ENCODE data around the gene SLC17A6. TPM values are rescaled to one million over a fixed set of nuclear protein-coding genes. Genes with fewer than 3 reads are reported as not detected.
A peak's percentile ranks its signal among the peaks of the same experiment; 100 is the strongest.

The SLC17A6 gene
- total RNA-seq, 1 experiment from 2014 or later, result 0.24 TPM

DNA sequence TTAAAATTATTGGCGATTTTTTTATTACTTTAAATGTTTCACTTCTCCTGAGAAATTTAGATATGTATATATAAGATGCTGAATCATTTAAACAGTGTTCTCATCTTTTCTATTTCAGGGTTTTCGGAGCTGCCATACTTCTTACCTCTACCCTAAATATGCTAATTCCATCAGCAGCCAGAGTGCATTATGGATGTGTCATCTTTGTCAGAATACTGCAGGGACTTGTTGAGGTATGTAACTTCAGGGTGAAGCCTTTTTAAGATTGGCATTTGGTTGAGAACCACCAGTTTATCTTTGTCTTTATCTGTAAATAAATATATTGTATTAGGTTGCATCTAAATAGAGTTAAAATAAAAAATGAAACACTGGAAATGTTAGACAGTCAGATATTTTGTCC, 21.1 kb downstream of the SLC17A6 start:
- CTCF ChIA-PET, result no interaction called here
- ATAC-seq (no peak), DNase-seq (ENCODE audit: low spot score) (no peak)
- Mint-ChIP-seq H3K27me3 (ENCODE audit: low read depth) (no peaks in the 10 kb centered on the region), H3K4me1 (peaks cover 4% of the 10 kb centered on the region), H3K4me3 (no peak overlapping the region), H3K27ac (no peak overlapping the region), H3K36me3 (no peaks in the 10 kb centered on the region), H3K9me3 (no peaks in the 10 kb centered on the region)
- POLR2A ChIA-PET, result no interaction called here
- TF ChIP-seq NFE2L1 (CRISPR knock-in tag; IDR thresholded peaks at IDR 0.05) (no peak), ETV6 (CRISPR knock-in tag; IDR thresholded peaks at IDR 0.05) (no peak), CREB1 (CRISPR knock-in tag; IDR thresholded peaks at IDR 0.05) (no peak)

- CTCF ChIA-PET, result interaction anchor here (1.2 to 1.3 kb wide), 4 partner anchors 25 to 416 kb away, joined by 3 to 6 read pairs (median 4); no protein-coding TSS in a partner anchor
- Mint-ChIP-seq H3K27ac (peak overlapping the region; percentile 89), H3K27me3 (ENCODE audit: low read depth) (no peaks in the 10 kb centered on the region)
Observed at GRCh38 chr11:22371160-22371559, 33.0 kb downstream of the SLC17A6 start.

DNA sequence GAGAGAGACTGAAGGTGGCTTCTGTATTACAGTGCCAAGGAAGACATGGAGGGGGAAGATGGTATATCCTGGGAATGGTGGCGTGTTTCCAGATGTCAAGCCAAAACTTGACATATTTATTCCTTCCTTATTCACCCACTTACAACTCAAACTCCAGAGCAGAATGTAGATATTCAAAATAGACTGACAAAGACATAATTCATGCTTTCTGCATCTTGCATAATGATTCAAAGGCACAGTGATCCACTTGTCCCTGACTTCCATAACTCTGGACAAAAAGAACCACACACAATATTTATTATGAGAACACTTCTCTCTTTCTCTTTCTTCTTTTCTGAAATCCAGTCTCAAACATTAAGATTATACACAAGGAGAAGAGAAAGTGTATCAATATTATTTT, 48.9 kb downstream of the SLC17A6 start:
- H3K4me1 Mint-ChIP-seq, result 0 out of 2 replicates have a peak, but pooled peaks cover 2% of the 10 kb centered on the region
- ATAC-seq (no peak), DNase-seq (ENCODE audit: low spot score) (no peak)
- POLR2A ChIA-PET, result no interaction called here
- TF ChIP-seq FOXP4 (CRISPR knock-in tag; IDR thresholded peaks at IDR 0.05) (no peak), IRF2 (CRISPR knock-in tag; IDR thresholded peaks at IDR 0.05; ENCODE audit: borderline replicate concordance, low read depth) (no peak), CBFB (CRISPR knock-in tag; IDR thresholded peaks at IDR 0.05; ENCODE audit: low read depth) (no peak), E2F1 (CRISPR knock-in tag; IDR thresholded peaks at IDR 0.05) (no peak), RELA (CRISPR knock-in tag; IDR thresholded peaks at IDR 0.05; ENCODE audit: borderline replicate concordance) (no peak), JAZF1 (CRISPR knock-in tag; IDR thresholded peaks at IDR 0.05) (no peak)
- TF ChIP-seq, protein P1, sequence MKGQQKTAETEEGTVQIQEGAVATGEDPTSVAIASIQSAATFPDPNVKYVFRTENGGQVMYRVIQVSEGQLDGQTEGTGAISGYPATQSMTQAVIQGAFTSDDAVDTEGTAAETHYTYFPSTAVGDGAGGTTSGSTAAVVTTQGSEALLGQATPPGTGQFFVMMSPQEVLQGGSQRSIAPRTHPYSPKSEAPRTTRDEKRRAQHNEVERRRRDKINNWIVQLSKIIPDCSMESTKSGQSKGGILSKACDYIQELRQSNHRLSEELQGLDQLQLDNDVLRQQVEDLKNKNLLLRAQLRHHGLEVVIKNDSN (CRISPR knock-in tag; IDR thresholded peaks at IDR 0.05), result no peak
- CTCF ChIA-PET, result no interaction called here
- no peak overlapping the region for H3K27ac Mint-ChIP-seq
- H3K4me3 Mint-ChIP-seq, result no peak overlapping the region
- no peaks in the 10 kb centered on the region for H3K36me3 Mint-ChIP-seq
- H3K9me3 Mint-ChIP-seq, result no peaks in the 10 kb centered on the region
- no peaks in the 10 kb centered on the region for H3K27me3 Mint-ChIP-seq (ENCODE audit: low read depth)

More at GRCh38 chr11:22371160-22371559, 33.0 kb downstream of the SLC17A6 start:
- DNase-seq (ENCODE audit: low spot score) (no peak), ATAC-seq (peak; percentile 99)
- peaks cover 30% of the 10 kb centered on the region for H3K4me1 Mint-ChIP-seq
- peak overlapping the region; percentile 25 for H3K4me3 Mint-ChIP-seq
- no peak for TF ChIP-seq CREM (CRISPR knock-in tag; IDR thresholded peaks at IDR 0.05)
- TF ChIP-seq SP1 (CRISPR knock-in tag; conservative IDR thresholded peaks at IDR 0.05), result 0 out of 2 replicates have a peak, but pooled peaks have one; percentile 8
- POLR2A ChIA-PET, result no interaction called here
- no peaks in the 10 kb centered on the region for H3K36me3 Mint-ChIP-seq
- H3K9me3 Mint-ChIP-seq, result no peaks in the 10 kb centered on the region

DNA sequence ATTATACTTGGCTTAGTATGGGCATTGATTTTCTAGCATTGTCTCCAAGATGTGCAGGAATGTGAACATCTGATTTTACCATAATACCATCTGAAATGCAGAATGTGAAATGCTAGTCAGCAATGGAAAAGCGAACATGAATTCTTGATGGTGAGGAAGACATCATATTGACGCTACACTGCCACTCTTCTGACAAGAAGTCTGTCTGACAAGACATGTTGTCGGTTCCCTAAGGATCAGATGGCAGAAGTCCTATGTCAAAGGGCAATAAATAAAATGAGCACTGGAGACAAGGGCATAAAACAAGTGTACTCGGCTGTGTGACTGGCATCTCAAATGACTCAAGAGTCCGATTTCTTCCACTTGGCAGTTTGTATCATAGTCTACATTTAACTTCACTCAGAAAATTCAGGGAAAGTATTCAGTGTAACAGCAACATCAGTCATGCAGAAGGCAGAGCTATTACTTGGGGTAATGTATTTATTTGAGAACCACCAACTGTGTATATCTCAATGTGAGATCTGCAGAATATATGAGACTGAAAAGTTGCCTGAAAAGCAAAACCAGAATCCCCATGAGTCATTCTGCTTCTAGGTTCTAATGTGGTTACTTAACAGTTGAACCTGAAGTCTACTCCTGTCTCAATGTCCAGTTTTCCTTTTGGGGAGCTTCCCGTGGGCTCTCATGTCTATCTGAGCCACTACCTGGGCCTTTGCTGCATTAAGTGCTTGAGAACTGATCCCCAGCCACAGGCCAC, 51.5 kb downstream of the SLC17A6 start:
- Mint-ChIP-seq H3K4me3 (no peak overlapping the region), H3K27ac (no peak overlapping the region), H3K4me1 (no peaks in the 10 kb centered on the region), H3K9me3 (no peaks in the 10 kb centered on the region), H3K36me3 (no peaks in the 10 kb centered on the region), H3K27me3 (ENCODE audit: low read depth) (no peaks in the 10 kb centered on the region)
- CTCF ChIA-PET, result no interaction called here
- POLR2A ChIA-PET, result no interaction called here
- TF ChIP-seq E2F5 (CRISPR knock-in tag; IDR thresholded peaks at IDR 0.05) (no peak), TEAD1 (CRISPR knock-in tag; IDR thresholded peaks at IDR 0.05) (no peak), ZMAT4 (CRISPR knock-in tag; IDR thresholded peaks at IDR 0.05) (no peak), NFE2L1 (CRISPR knock-in tag; IDR thresholded peaks at IDR 0.05) (no peak), ZBTB21 (CRISPR knock-in tag; IDR thresholded peaks at IDR 0.05; ENCODE audit: borderline replicate concordance) (no peak), SMAD4 (CRISPR knock-in tag; IDR thresholded peaks at IDR 0.05) (no peak), ZNF263 (CRISPR knock-in tag; IDR thresholded peaks at IDR 0.05; ENCODE audit: low read depth) (no peak), ZNF138 (CRISPR knock-in tag; conservative IDR thresholded peaks at IDR 0.05) (no peak)
- DNase-seq (ENCODE audit: low spot score) (no peak), ATAC-seq (no peak)
